GM21528 (cell line): ENCODE data around the gene GARIN5A.

Experiments
- ATAC-seq: cut with Tn5 transposase; IDR thresholded peaks from one replicate; pipeline ENCODE4 v1.9.1; 2021; ENCODE audit warnings: mild to moderate bottlenecking, moderate library complexity; ENCODE audit not compliant: unreplicated experiment, low FRiP score

Gene GARIN5A

GRCh38 chr19:50419022-50419579 lies 57.5 kb downstream of the GARIN5A start:
- ATAC-seq: no peak

- no peak for ATAC-seq
Measured at GRCh38 chr19:50418176-50419021, 58.2 kb downstream of the GARIN5A start, which contains the start of gene SPIB. TSS of gene SPIB (plus strand) at chr19:50418938. CDS start at chr19:50418963, 25 bp downstream.

GRCh38 chr19:50417111-50418081 lies 59.3 kb downstream of the GARIN5A start:
- no peak for ATAC-seq
